ENCODE results near the gene GPAM. TPM values are rescaled to one million over a fixed set of nuclear protein-coding genes. Genes with fewer than 3 reads are reported as not detected.

GPAM gene
- total and polyA plus RNA-seq, 10 of the 15 experiments (the other 5 are each of a cell fraction or from before 2014, with no cell fraction given), result 3.3 to 9.4 (median 7.4) TPM

GRCh38 chr10:112182784-112183328 is 709 bp downstream of the GPAM start:
- H3K27me3 ChIP-seq (replicated peaks in 1 of 2; ENCODE audit: control insufficient read depth in 2 of 2, insufficient read depth in 2 of 2, low read length in 1 of 2), result no peaks in the 10 kb centered on the region
- H3K9me3 ChIP-seq (replicated peaks; ENCODE audit: control insufficient read depth, insufficient read depth, low read length), result peaks cover 3% of the 10 kb centered on the region; the same call in 2 of the 3 replicates
- POLR2A ChIA-PET, result interaction anchor here (0.5 to 1.3 kb wide), 2 partner anchors 11 to 204 kb away, joined by 3 to 4 read pairs; no protein-coding TSS in a partner anchor
- no peak for FAIRE-seq
- ATAC-seq, result peak; percentile 17
- CTCF ChIA-PET, result interaction anchor here (0.8 to 3.4 kb wide), 8 partner anchors 11 to 289 kb away, joined by 3 to 14 read pairs (median 4); partner anchors contain the start of genes VTI1A and ZDHHC6
- intact Hi-C loops (cut with micrococcal nuclease; ENCODE audit: unreplicated experiment) (loop anchor here (5.0 to 10.0 kb wide), 2 partner anchors 124 to 272 kb away; no protein-coding TSS in a partner anchor), in situ Hi-C loops (cut with MboI) (no loop called here)
- DNase-seq (ENCODE audit: low read depth, low spot score), result no peak
- TF ChIP-seq SMARCA5 (IDR thresholded peaks at IDR 0.05), result 0 out of 2 replicates have a peak, but pooled peaks have one; percentile 28
- peak; percentile 28; the same call in 1 of the 2 replicates for TF ChIP-seq ZNF217 (IDR thresholded peaks at IDR 0.05)
- TF ChIP-seq SUZ12 (IDR thresholded peaks at IDR 0.05; ENCODE audit: unreplicated experiment), result no peak
- TF ChIP-seq CBX3 (IDR thresholded peaks at IDR 0.05; ENCODE audit: borderline replicate concordance, low read depth), result no peak
- no peak for TF ChIP-seq CREB1 (IDR thresholded peaks at IDR 0.05; ENCODE audit: low read depth)
- TF ChIP-seq BCLAF1 (IDR thresholded peaks at IDR 0.05), result no peak
- TF ChIP-seq RUNX3 (IDR thresholded peaks at IDR 0.05; ENCODE audit: low read length), result no peak
- TF ChIP-seq TARDBP (IDR thresholded peaks at IDR 0.05; ENCODE audit: borderline replicate concordance), result no peak
- no peak for TF ChIP-seq CHD4 (IDR thresholded peaks at IDR 0.05)
- TF ChIP-seq ZNF622 (IDR thresholded peaks at IDR 0.05), result no peak
- TF ChIP-seq BCL11A (IDR thresholded peaks at IDR 0.05; ENCODE audit: low read depth, low read length), result no peak
- TF ChIP-seq SREBF1 (IDR thresholded peaks at IDR 0.05; ENCODE audit: low read length), result no peak
- no peak for TF ChIP-seq GABPA (IDR thresholded peaks at IDR 0.05; ENCODE audit: low read depth)
- TF ChIP-seq SMAD5 (IDR thresholded peaks at IDR 0.05; ENCODE audit: low read depth), result no peak
- TF ChIP-seq, protein P1, sequence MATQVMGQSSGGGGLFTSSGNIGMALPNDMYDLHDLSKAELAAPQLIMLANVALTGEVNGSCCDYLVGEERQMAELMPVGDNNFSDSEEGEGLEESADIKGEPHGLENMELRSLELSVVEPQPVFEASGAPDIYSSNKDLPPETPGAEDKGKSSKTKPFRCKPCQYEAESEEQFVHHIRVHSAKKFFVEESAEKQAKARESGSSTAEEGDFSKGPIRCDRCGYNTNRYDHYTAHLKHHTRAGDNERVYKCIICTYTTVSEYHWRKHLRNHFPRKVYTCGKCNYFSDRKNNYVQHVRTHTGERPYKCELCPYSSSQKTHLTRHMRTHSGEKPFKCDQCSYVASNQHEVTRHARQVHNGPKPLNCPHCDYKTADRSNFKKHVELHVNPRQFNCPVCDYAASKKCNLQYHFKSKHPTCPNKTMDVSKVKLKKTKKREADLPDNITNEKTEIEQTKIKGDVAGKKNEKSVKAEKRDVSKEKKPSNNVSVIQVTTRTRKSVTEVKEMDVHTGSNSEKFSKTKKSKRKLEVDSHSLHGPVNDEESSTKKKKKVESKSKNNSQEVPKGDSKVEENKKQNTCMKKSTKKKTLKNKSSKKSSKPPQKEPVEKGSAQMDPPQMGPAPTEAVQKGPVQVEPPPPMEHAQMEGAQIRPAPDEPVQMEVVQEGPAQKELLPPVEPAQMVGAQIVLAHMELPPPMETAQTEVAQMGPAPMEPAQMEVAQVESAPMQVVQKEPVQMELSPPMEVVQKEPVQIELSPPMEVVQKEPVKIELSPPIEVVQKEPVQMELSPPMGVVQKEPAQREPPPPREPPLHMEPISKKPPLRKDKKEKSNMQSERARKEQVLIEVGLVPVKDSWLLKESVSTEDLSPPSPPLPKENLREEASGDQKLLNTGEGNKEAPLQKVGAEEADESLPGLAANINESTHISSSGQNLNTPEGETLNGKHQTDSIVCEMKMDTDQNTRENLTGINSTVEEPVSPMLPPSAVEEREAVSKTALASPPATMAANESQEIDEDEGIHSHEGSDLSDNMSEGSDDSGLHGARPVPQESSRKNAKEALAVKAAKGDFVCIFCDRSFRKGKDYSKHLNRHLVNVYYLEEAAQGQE (IDR thresholded peaks at IDR 0.05; ENCODE audit: low read depth, low read length), result no peak
- TF ChIP-seq SPI1 (IDR thresholded peaks at IDR 0.05; ENCODE audit: borderline replicate concordance, insufficient read depth, low read depth, low read length), result peak; percentile 29; the same call in 1 of the 2 replicates
- no peak for TF ChIP-seq IKZF1 (conservative IDR thresholded peaks at IDR 0.05)
- SMC1A ChIA-PET (ENCODE audit: uncharacterized antibody, unreplicated experiment), result interaction anchor here (1.1 to 2.6 kb wide), 6 partner anchors 11 to 289 kb away, joined by 3 to 11 read pairs (median 4); no protein-coding TSS in a partner anchor
- peak overlapping the region; percentile 84 for H3K4me3 ChIP-seq
- RAD21 ChIA-PET (ENCODE audit: unreplicated experiment), result interaction anchor here (0.8 to 1.3 kb wide), 2 partner anchors 21 to 252 kb away, joined by 3 read pairs; no protein-coding TSS in a partner anchor
- H3K9ac ChIP-seq (ENCODE audit: control insufficient read depth, insufficient read depth, low read length), result peak overlapping the region; percentile 83
- H3K4me2 ChIP-seq (ENCODE audit: control insufficient read depth, insufficient read depth), result peak overlapping the region; percentile 82
- H2AFZ ChIP-seq (ENCODE audit: control insufficient read depth, low read depth, low read length), result peak overlapping the region; percentile 99
- no peaks in the 10 kb centered on the region for H3K4me1 ChIP-seq (ENCODE audit: control insufficient read depth, insufficient read depth, low read length)
- no peaks in the 10 kb centered on the region for H4K20me1 ChIP-seq (ENCODE audit: control insufficient read depth, insufficient read depth)
- H3K79me2 ChIP-seq (ENCODE audit: control insufficient read depth, insufficient read depth, low read length), result peaks cover 4% of the 10 kb centered on the region
- WGBS (ENCODE audit: insufficient coverage, insufficient replicate concordance, low lambda C conversion rate, missing lambda C conversion rate), result 18% methylated on average over 10 of the region's 10 CpGs
- peak overlapping the region; percentile 26 for H3K27ac ChIP-seq (ENCODE audit: control insufficient read depth, insufficient read depth)
- no peaks in the 10 kb centered on the region; a peak in 2 of 4 replicates for H3K36me3 ChIP-seq (ENCODE audit: control insufficient read depth in 2 of 2, insufficient read depth in 2 of 2, low read length in 1 of 2)
- BruUV-seq (replicated peaks), result no TSS peak
